HL-60 (cell line): Measurements from ENCODE around the gene SF3B2.

Experiments
- DNase-seq, 2 experiments: peaks; one replicate each; pipeline ENCODE4 v3.0.0-alpha.2; 2010 to 2020; ENCODE audit warnings: low read depth in 1 of 2, low spot score in 1 of 2
- H3K27ac ChIP-seq: fragments of 250-450 bp; sonication (Bioruptor Pico); replicated peaks from 2 replicates; pipeline ENCODE4 v1.5.1; 2020; ENCODE audit warnings: mild to moderate bottlenecking, moderate library complexity
- H3K27me3 ChIP-seq: fragments of 250-450 bp; sonication (Bioruptor Pico); 2 replicates; pipeline ENCODE4 v1.5.1; 2021; ENCODE audit warnings: mild to moderate bottlenecking, moderate library complexity; ENCODE audit not compliant: insufficient read depth, poor library complexity, severe bottlenecking
- H3K4me3 ChIP-seq: replicated peaks from 2 replicates; pipeline ENCODE4 v1.5.1; 2011; ENCODE audit warnings: mild to moderate bottlenecking, control low read depth, low read length; ENCODE audit not compliant: insufficient read depth
- CTCF ChIP-seq: IDR thresholded peaks from one replicate; pipeline ENCODE4 v1.5.1; 2011; ENCODE audit warnings: low read length, control low read depth, inconsistent platforms; ENCODE audit not compliant: insufficient read depth
- GABPA ChIP-seq: IDR thresholded peaks from 2 replicates; pipeline ENCODE4 v1.6.1; 2012; ENCODE audit warnings: low read depth
- POLR2AphosphoS5 ChIP-seq: IDR thresholded peaks from 2 replicates; pipeline ENCODE4 v1.6.1; 2012; ENCODE audit warnings: low read depth
- REST ChIP-seq: IDR thresholded peaks from 2 replicates; pipeline ENCODE4 v1.6.1; 2012; ENCODE audit warnings: low read depth; ENCODE audit not compliant: insufficient replicate concordance
- SPI1 ChIP-seq: IDR thresholded peaks from 2 replicates; pipeline ENCODE4 v1.6.1; 2012; ENCODE audit warnings: low read depth, mild to moderate bottlenecking, borderline replicate concordance

SF3B2 gene

GRCh38 chr11:66106786-66107599, 54.8 kb downstream of the SF3B2 start:
- Histone ChIP-seq H3K27me3 (no peaks in the 10 kb centered on the region), H3K27ac (no peak overlapping the region), H3K4me3 (no peak overlapping the region)
- DNase-seq, result no peak
- TF ChIP-seq GABPA (no peak), SPI1 (no peak), CTCF (no peak), REST (no peak), POLR2AphosphoS5 (no peak)

- TF ChIP-seq CTCF, result no peak
- TF ChIP-seq GABPA, result no peak
- no peak for TF ChIP-seq POLR2AphosphoS5
- no peak for TF ChIP-seq REST
- no peak for TF ChIP-seq SPI1
- Histone ChIP-seq H3K4me3 (no peak overlapping the region), H3K27ac (no peak overlapping the region), H3K27me3 (no peaks in the 10 kb centered on the region)
- no peak for DNase-seq
These were observed 55.7 kb downstream of the SF3B2 start for GRCh38 chr11:66107600-66108510.

- H3K27me3 ChIP-seq, result no peaks in the 10 kb centered on the region
- H3K27ac ChIP-seq, result no peak overlapping the region
- no peak overlapping the region for H3K4me3 ChIP-seq
- TF ChIP-seq SPI1 (no peak), CTCF (no peak), GABPA (no peak), REST (no peak), POLR2AphosphoS5 (no peak)
- DNase-seq, result no peak
These were observed 57.1 kb downstream of the SF3B2 start for GRCh38 chr11:66109294-66109693.
